HepG2 (cell line): ENCODE measurements around the gene ALOXE3. TPM values are rescaled to one million over a fixed set of nuclear protein-coding genes. Genes with fewer than 3 reads are reported as not detected.

Experiments
- ATAC-seq: fragments of 200-7000 bp; cut with Tn5 transposase; 3 replicates; pipeline ENCODE4 v1.9.1; 2020; ENCODE audit warnings: mild to moderate bottlenecking, moderate library complexity
- BruUV-seq: library from RNA; stranded (reverse); fragments of 400-500 nt; replicated peaks from 2 replicates; lab custom pipeline; 2021; lab: Mats Ljungman, UMichigan
- CTCF ChIA-PET: fragments of 300-600 bp; formaldehyde crosslinking; extraction: SDS; loops from one replicate; lab custom pipeline; 2021; ENCODE audit warnings: low total read pairs, inconsistent platforms, low intra/inter-chr PET ratio; lab: Yijun Ruan, JAX
- POLR2A ChIA-PET: fragments of 350-600 bp; sonication (Branson Sonifier 250); formaldehyde crosslinking; loops from one replicate; lab custom pipeline; 2020; ENCODE audit warnings: antibody characterized with exemption, inconsistent platforms; lab: Yijun Ruan, JAX
- DNase-seq: peaks from one replicate; pipeline ENCODE4 v3.0.0-alpha.2; 2015; ENCODE audit warnings: low spot score
- FAIRE-seq: peaks from 3 replicates; lab custom pipeline; 2011; peaks lifted over from hg19 to GRCh38; lab: Jason Lieb, UNC
- H2AFZ ChIP-seq: one replicate; pipeline ENCODE4 v1.6.1; 2011; ENCODE audit warnings: low read length, inconsistent platforms
- H3K27ac ChIP-seq: fragments of 300-600 bp; 3 replicates; pipeline ENCODE4 v1.8.0; 2011; ENCODE audit warnings: mixed run types, mild to moderate bottlenecking, mixed read lengths, low read length, inconsistent platforms; ENCODE audit not compliant: insufficient read depth; ENCODE audit errors: extremely low read length
- H3K27me3 ChIP-seq, 2 experiments: fragments of 200-600 bp in 1 of 2; 2 replicates in 1 of 2; 3 replicates in 1 of 2; pipeline versions ENCODE4 v1.6.0 to v1.8.0; 2011; ENCODE audit warnings: low read length in 2 of 2, mild to moderate bottlenecking in 2 of 2, moderate library complexity in 2 of 2, inconsistent platforms in 1 of 2; ENCODE audit not compliant: insufficient read depth in 2 of 2, control insufficient read depth in 1 of 2
- H3K36me3 ChIP-seq, 2 experiments: fragments of 200-600 bp in 1 of 2; replicated peaks in 1 of 2; 2 replicates in 1 of 2; 3 replicates in 1 of 2; pipeline versions ENCODE4 v1.5.1 to v1.8.0; 2011; ENCODE audit warnings: low read length in 2 of 2, inconsistent platforms in 1 of 2; ENCODE audit not compliant: insufficient read depth in 2 of 2, control insufficient read depth in 1 of 2
- H3K4me1 ChIP-seq: 2 replicates; pipeline ENCODE4 v1.5.1; 2012; ENCODE audit warnings: low read length, inconsistent platforms; ENCODE audit not compliant: insufficient read depth
- H3K4me2 ChIP-seq: 2 replicates; pipeline ENCODE4 v1.6.0; 2011; ENCODE audit warnings: low read depth, low read length, inconsistent platforms
- H3K4me3 ChIP-seq, 3 experiments: fragments of 200-600 bp in 1 of 3; sonication (generic), shearing (Covaris generic) in 1 of 3; replicated peaks in 1 of 3; 2 replicates each; pipeline ENCODE4 v1.5.1; 2011 to 2016; ENCODE audit warnings: low read length in 3 of 3, inconsistent platforms in 2 of 3, low read depth in 2 of 3, mild to moderate bottlenecking in 2 of 3, control low read depth in 1 of 3, mixed read lengths in 1 of 3; ENCODE audit not compliant: insufficient read depth in 1 of 3
- H3K79me2 ChIP-seq: one replicate; pipeline ENCODE4 v1.6.1; 2011; ENCODE audit warnings: low read length, inconsistent platforms; ENCODE audit not compliant: insufficient read depth
- H3K9ac ChIP-seq: 2 replicates; pipeline ENCODE4 v1.6.0; 2011; ENCODE audit warnings: mild to moderate bottlenecking, low read depth, low read length, inconsistent platforms; ENCODE audit not compliant: insufficient read depth
- H3K9me3 ChIP-seq: 2 replicates; pipeline ENCODE4 v1.5.1; 2012; ENCODE audit warnings: mild to moderate bottlenecking, low read length
- H4K20me1 ChIP-seq: 2 replicates; pipeline ENCODE4 v1.6.0; 2011; ENCODE audit warnings: inconsistent platforms, mild to moderate bottlenecking, low read length, moderate library complexity; ENCODE audit not compliant: insufficient read depth
- ARID3A ChIP-seq: IDR thresholded peaks from 2 replicates; pipeline ENCODE4 v1.6.1; 2012; ENCODE audit warnings: low read depth, low read length, improper control_type of control experiment
- CREB1 ChIP-seq, 2 experiments: fragments of 450-650 bp in 1 of 2; IDR thresholded peaks; 2 replicates each; pipeline ENCODE4 v1.6.1; 2016 to 2017; ENCODE audit warnings: control low read depth in 1 of 2, mild to moderate bottlenecking in 1 of 2, missing compliant biosample characterization in 1 of 2, missing genetic modification characterization in 1 of 2
- CREB3 ChIP-seq: sonication (generic); formaldehyde crosslinking; IDR thresholded peaks from 2 replicates; pipeline ENCODE4 v1.5.0; 2020; ENCODE audit warnings: missing genetic modification reagents
- GATA4 ChIP-seq: sonication (generic); IDR thresholded peaks from 2 replicates; pipeline ENCODE4 v1.6.1; 2016; ENCODE audit warnings: antibody characterized with exemption, low read depth, borderline replicate concordance
- HOXA3 ChIP-seq: sonication (generic); formaldehyde crosslinking; IDR thresholded peaks from 2 replicates; pipeline ENCODE4 v1.5.0; 2020; ENCODE audit warnings: missing genetic modification reagents
- MAX ChIP-seq: IDR thresholded peaks from 2 replicates; pipeline ENCODE4 v1.6.1; 2012; ENCODE audit warnings: inconsistent platforms
- MAZ ChIP-seq, 2 experiments: sonication (generic) in 1 of 2; formaldehyde crosslinking in 1 of 2; IDR thresholded peaks; 2 replicates each; pipeline versions ENCODE4 v1.5.0 to v1.6.1; 2012 to 2020; ENCODE audit warnings: low read depth in 2 of 2, mild to moderate bottlenecking in 2 of 2, borderline replicate concordance in 1 of 2, improper control_type of control experiment in 1 of 2, low read length in 1 of 2, missing genetic modification reagents in 1 of 2, moderate library complexity in 1 of 2
- RAD21 ChIP-seq: fragments of 450-650 bp; formaldehyde crosslinking; IDR thresholded peaks from 2 replicates; pipeline ENCODE4 v1.5.0; 2020; ENCODE audit warnings: mild to moderate bottlenecking
- SAP130 ChIP-seq: IDR thresholded peaks from 2 replicates; pipeline ENCODE4 v1.6.1; 2016; ENCODE audit warnings: low read depth
- TMF1 ChIP-seq: sonication (generic); formaldehyde crosslinking; IDR thresholded peaks from 2 replicates; pipeline ENCODE4 v1.8.1; 2022; ENCODE audit warnings: low read depth, missing genetic modification reagents
- TRAFD1 ChIP-seq: sonication (generic); formaldehyde crosslinking; IDR thresholded peaks from 2 replicates; pipeline ENCODE4 v1.5.1; 2020; ENCODE audit warnings: missing genetic modification reagents, mild to moderate bottlenecking, borderline replicate concordance
- ZBTB7A ChIP-seq: sonication (generic); formaldehyde crosslinking; IDR thresholded peaks from 2 replicates; pipeline ENCODE4 v1.8.0; 2022; ENCODE audit warnings: mild to moderate bottlenecking, missing genetic modification reagents
- ZNF205 ChIP-seq: IDR thresholded peaks from 2 replicates; pipeline ENCODE4 v1.6.1; 2018; ENCODE audit warnings: missing biosample characterization, missing genetic modification reagents
- ZNF24 ChIP-seq: fragments of 450-650 bp; IDR thresholded peaks from 2 replicates; pipeline ENCODE4 v1.6.1; 2017; ENCODE audit warnings: antibody characterized with exemption, mild to moderate bottlenecking
- ZNF513 ChIP-seq: sonication (generic); formaldehyde crosslinking; conservative IDR thresholded peaks from 2 replicates; pipeline ENCODE4 v1.5.0; 2020; ENCODE audit warnings: missing genetic modification reagents
- ZNF670 ChIP-seq: sonication (generic); formaldehyde crosslinking; IDR thresholded peaks from 2 replicates; pipeline ENCODE4 v1.8.0; 2022; ENCODE audit warnings: mild to moderate bottlenecking, missing genetic modification reagents, borderline replicate concordance
- ZNF816 ChIP-seq: sonication (generic); formaldehyde crosslinking; IDR thresholded peaks from 2 replicates; pipeline ENCODE4 v1.8.0; 2022; ENCODE audit warnings: missing genetic modification reagents, mild to moderate bottlenecking, borderline replicate concordance
- WGBS: methylation state at CpG from one replicate; pipeline ENCODE4 v1.1.6; 2017; ENCODE audit warnings: low lambda C conversion rate; 5-methylcytosine and 5-hydroxymethylcytosine counted together
- in situ Hi-C: cut with HindIII; loops from 2 replicates; pipeline ENCODE4 v1.10.0; 2017; ENCODE audit warnings: low pct_unique_long_range_greater_than_20kb; ENCODE audit not compliant: extremely low pct_ligation_motif_present
- intact Hi-C: fragments of 100-400 bp; cut with micrococcal nuclease; formaldehyde crosslinking; loops from one replicate; pipeline ENCODE4 v1.10.0; 2022; ENCODE audit not compliant: unreplicated experiment
- polyA plus RNA-seq, 8 experiments: library from polyadenylated mRNA; depleted of rRNA in 3 of 8; stranded (reverse) in 7 of 8; unstranded in 1 of 8; fragments of >200 nt; fragmentation: Illumina TruSeq in 4 of 8; extraction: Trizol in 4 of 8; gene quantifications; 2 replicates each; pipeline versions ENCODE4 v1.2.1 to v1.2.3, GENCODE V29; 2011 to 2016; ENCODE audit warnings: low read depth in 4 of 8, missing spikeins in 1 of 8, mixed read lengths in 1 of 8; ENCODE audit not compliant: insufficient read depth in 1 of 8
- total RNA-seq, 5 experiments: library from RNA; depleted of rRNA; stranded (reverse); fragments of >200 nt; fragmentation: Illumina TruSeq; extraction: Trizol; gene quantifications; 2 replicates each; pipeline ENCODE4 v1.2.3, GENCODE V29; 2016; ENCODE audit warnings: low read depth in 1 of 5

The ALOXE3 gene
- total and polyA plus RNA-seq, 2 of the 13 experiments (the other 11 are each of a cell fraction or from before 2014, with no cell fraction given) = 0.07 TPM; not detected in 1

GRCh38 chr17:8057691-8058114 lies 60.6 kb downstream of the ALOXE3 start:
- Histone ChIP-seq H3K4me2 (peak overlapping the region; percentile 81), H3K4me3 (peak overlapping the region; percentile 38 to 64 (median 51); a peak in 5 of 6 replicates), H3K27me3 (peaks cover 3 to 32% of the 10 kb centered on the region in 2 experiments; a peak in 4 of 5 replicates), H3K4me1 (peaks cover 56% of the 10 kb centered on the region), H2AFZ (no peak overlapping the region), H3K36me3 (no peaks in the 10 kb centered on the region), H3K79me2 (no peaks in the 10 kb centered on the region), H3K27ac (peak overlapping the region; percentile 92), H3K9ac (peak overlapping the region; percentile 78), H3K9me3 (no peaks in the 10 kb centered on the region), H4K20me1 (peaks cover 35% of the 10 kb centered on the region)
- ATAC-seq = peak; percentile 46
- 15% methylated on average over 12 of the region's 14 CpGs for WGBS
- intact Hi-C loops = loop anchor here (2.0 kb wide), 2 partner anchors 41 to 145 kb away; no protein-coding TSS in a partner anchor
- in situ Hi-C loops = no loop called here
- POLR2A ChIA-PET = interaction anchor here (1.7 to 2.2 kb wide), 3 partner anchors 125 to 221 kb away, joined by 6 to 8 read pairs (median 6); partner anchors contain the start of genes CNTROB, RNF227 and TRAPPC1
- DNase-seq = peak; percentile 75
- peak; percentile 85 for FAIRE-seq
- BruUV-seq = no TSS peak
- CTCF ChIA-PET = interaction anchor here (1.1 to 2.9 kb wide), 5 partner anchors 41 to 195 kb away, joined by 4 to 15 read pairs (median 8); no protein-coding TSS in a partner anchor
- TF ChIP-seq ZNF816 (CRISPR knock-in tag) (peak; percentile 94; the same call in 1 of the 2 replicates), ZNF513 (CRISPR knock-in tag) (0 out of 2 replicates have a peak, but pooled peaks have one; percentile 59), TRAFD1 (CRISPR knock-in tag) (no peak), CREB1 (IDR thresholded peaks at IDR 0.05) (no peak), CREB1 (CRISPR knock-in tag; IDR thresholded peaks at IDR 0.05) (0 out of 2 replicates have a peak, but pooled peaks have one; percentile 34), GATA4 (no peak), MAZ (IDR thresholded peaks at IDR 0.05; ENCODE audit: borderline replicate concordance, low read depth, low read length) (no peak), MAZ (CRISPR knock-in tag; IDR thresholded peaks at IDR 0.05; ENCODE audit: low read depth) (0 out of 2 replicates have a peak, but pooled peaks have one; percentile 13), ZBTB7A (CRISPR knock-in tag) (no peak), CREB3 (CRISPR knock-in tag) (no peak), HOXA3 (CRISPR knock-in tag) (0 out of 2 replicates have a peak, but pooled peaks have one; percentile 28), ZNF24 (peak; percentile 84), SAP130 (CRISPR knock-in tag) (peak; percentile 49), RAD21 (peak; percentile 61; the same call in 1 of the 2 replicates), ZNF205 (CRISPR knock-in tag) (0 out of 2 replicates have a peak, but pooled peaks have one; percentile 12), MAX (peak; percentile 75), TMF1 (CRISPR knock-in tag) (0 out of 2 replicates have a peak, but pooled peaks have one; percentile 10), ARID3A (peak; percentile 79), ZNF670 (CRISPR knock-in tag) (peak; percentile 69; the same call in 1 of the 2 replicates)
